Right cardiac atrium (tissue), 5 donors: ENCODE measurements around the gene ACSF3. TPM values are rescaled to one million over a fixed set of nuclear protein-coding genes. Genes with fewer than 3 reads are reported as not detected.

Source experiments
- ATAC-seq, 2 donors: fragments of 200-7000 bp; cut with Tn5 transposase; one replicate each; pipeline versions ENCODE4 v1.8.0 to v1.9.1; 2020; ENCODE audit warnings: moderate library complexity in 2 of 2, mild to moderate bottlenecking in 1 of 2
- DNase-seq, 3 donors: peaks; one replicate each; pipeline ENCODE4 v3.0.0-alpha.2; 2020
- H3K27ac ChIP-seq: one replicate; pipeline ENCODE4 v1.5.1; 2013; ENCODE audit warnings: mild to moderate bottlenecking, low read length, control low read depth, moderate library complexity
- H3K27me3 ChIP-seq: one replicate; pipeline ENCODE4 v1.6.1; 2013; ENCODE audit not compliant: control insufficient read depth, insufficient read depth
- H3K4me1 ChIP-seq: one replicate; pipeline ENCODE4 v1.6.1; 2013; ENCODE audit warnings: low read length; ENCODE audit not compliant: control insufficient read depth, insufficient read depth
- H3K4me3 ChIP-seq: one replicate; pipeline ENCODE4 v1.5.1; 2013; ENCODE audit warnings: low read length, control low read depth
- H3K9me3 ChIP-seq: one replicate; pipeline ENCODE4 v1.6.1; 2013; ENCODE audit warnings: low read length; ENCODE audit not compliant: control insufficient read depth
- WGBS: extraction: QIAGEN DNeasy Blood & Tissue Kit; methylation state at CpG from one replicate; pipeline ENCODE4 v1.1.7; 2013; 5-methylcytosine and 5-hydroxymethylcytosine counted together
- intact Hi-C, 4 donors: fragments of 100-400 bp; cut with DNase I; formaldehyde crosslinking; loops; one replicate each; pipeline versions ENCODE4 v1.11.0 to v1.14.0; 2022 to 2023
- polyA plus RNA-seq: library from polyadenylated mRNA; stranded (reverse); fragments of 200-250 nt; gene quantifications from one replicate; pipeline ENCODE4 v1.2.3, GENCODE V29; 2013
- total RNA-seq, 4 donors: library from RNA; stranded (reverse); fragmentation: NEBNext Ultra II Directional; extraction: Animal tissue kit (Norgen Biotek cat#: 25700); gene quantifications; one replicate each; pipeline ENCODE4 v1.2.1, GENCODE V29; 2021
- donor health status: healthy with polysubstance abuse.
- donor health status: DM: no; HTN: yes; CAD: no.
- donor health status: DM: no; HTN: no; CAD: no.
- donor health status: DM: no; HTN: yes; CAD: no; lungs with severe emphysema.
- donor health status: DM: yes; HTN: yes; CAD: no.

ACSF3 gene
- total and polyA plus RNA-seq, 5 donors, result 13.9 to 22.4 (median 16.4) TPM

GRCh38 chr16:89150090-89150835 is 56.6 kb downstream of the ACSF3 start:
- no peak overlapping the region for H3K4me3 ChIP-seq
- H3K27ac ChIP-seq, result no peak overlapping the region
- H3K27me3 ChIP-seq, result no peaks in the 10 kb centered on the region
- intact Hi-C loops, result no loop called here
- H3K9me3 ChIP-seq, result no peaks in the 10 kb centered on the region
- no peak for ATAC-seq
- peak in 2 of 3 donors; percentile 29 to 36 for DNase-seq
- 95% methylated on average over 18 of the region's 18 CpGs for WGBS
- peaks cover 3% of the 10 kb centered on the region for H3K4me1 ChIP-seq

DNA sequence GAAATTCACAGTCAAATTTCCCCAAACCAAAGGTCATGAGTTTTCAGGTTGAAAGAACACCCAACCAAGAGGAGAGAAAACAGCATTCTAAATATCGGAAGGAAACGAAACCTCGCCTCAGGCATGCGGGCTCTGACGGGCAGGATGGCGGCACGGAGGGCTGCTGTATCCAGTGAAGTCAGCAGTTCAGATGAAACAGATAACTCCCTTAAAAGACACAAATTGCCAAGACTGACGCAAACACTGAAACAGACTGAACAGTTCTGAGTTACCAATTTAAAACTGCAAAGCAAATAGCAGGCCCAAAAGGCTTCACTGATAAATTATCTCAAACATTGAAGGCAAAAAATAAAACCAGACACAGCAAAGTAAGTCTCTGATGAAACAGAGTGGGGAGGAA is 57.3 kb downstream of the ACSF3 start:
- H3K9me3 ChIP-seq, result no peaks in the 10 kb centered on the region
- 94% methylated on average over 8 of the region's 8 CpGs for WGBS
- DNase-seq, result no peak
- no peaks in the 10 kb centered on the region for H3K27me3 ChIP-seq
- ATAC-seq, result no peak
- H3K27ac ChIP-seq, result no peak overlapping the region
- intact Hi-C loops, result no loop called here
- peaks cover 6% of the 10 kb centered on the region for H3K4me1 ChIP-seq
- H3K4me3 ChIP-seq, result no peak overlapping the region

GRCh38 chr16:89152831-89153700 is 59.4 kb downstream of the ACSF3 start:
- WGBS, result 90% methylated on average over 41 of the region's 41 CpGs
- DNase-seq (peak; percentile 14 to 57 (median 54)), ATAC-seq (peak; percentile 2 to 3)
- no peak overlapping the region for H3K27ac ChIP-seq
- H3K9me3 ChIP-seq, result no peaks in the 10 kb centered on the region
- intact Hi-C loops, result no loop called here
- peaks cover 6% of the 10 kb centered on the region for H3K4me1 ChIP-seq
- no peak overlapping the region for H3K4me3 ChIP-seq
- no peaks in the 10 kb centered on the region for H3K27me3 ChIP-seq

DNA sequence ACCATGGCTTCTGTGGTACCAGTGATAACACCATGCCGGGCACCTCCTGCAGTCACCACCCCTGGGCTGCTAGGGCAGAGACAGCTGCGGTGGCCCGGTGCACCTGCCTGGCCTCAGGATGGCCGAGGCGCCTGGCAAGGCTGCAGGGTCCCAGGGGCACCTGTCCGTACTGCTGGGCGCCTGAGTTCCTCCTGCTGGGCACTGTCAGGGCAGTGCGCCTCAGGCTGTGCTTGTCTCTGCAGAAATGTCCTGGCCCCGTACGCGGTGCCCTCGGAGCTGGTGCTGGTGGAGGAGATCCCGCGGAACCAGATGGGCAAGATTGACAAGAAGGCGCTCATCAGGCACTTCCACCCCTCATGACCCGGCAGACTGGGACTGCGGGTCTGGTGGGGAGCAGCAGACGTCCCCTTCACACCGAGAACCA is 60.2 kb downstream of the ACSF3 start:
- intact Hi-C loops, result no loop called here
- DNase-seq (peak; percentile 12 to 61 (median 46)), ATAC-seq (peak; percentile 4 to 14)
- no peak overlapping the region for H3K4me3 ChIP-seq
- no peaks in the 10 kb centered on the region for H3K9me3 ChIP-seq
- no peak overlapping the region for H3K27ac ChIP-seq
- no peaks in the 10 kb centered on the region for H3K27me3 ChIP-seq
- WGBS, result 94% methylated on average over 19 of the region's 19 CpGs
- H3K4me1 ChIP-seq, result peaks cover 6% of the 10 kb centered on the region

- Histone ChIP-seq H3K4me1 (peaks cover 6% of the 10 kb centered on the region), H3K4me3 (no peak overlapping the region), H3K27ac (no peak overlapping the region), H3K27me3 (no peaks in the 10 kb centered on the region), H3K9me3 (no peaks in the 10 kb centered on the region)
- DNase-seq, result peak in 2 of 3 donors; percentile 69 to 71
- 63% methylated on average over 24 of the region's 24 CpGs for WGBS
- intact Hi-C loops, result no loop called here
- ATAC-seq, result peak; percentile 17 to 35
These were observed 60.9 kb downstream of the ACSF3 start for GRCh38 chr16:89154390-89155183.

- DNase-seq (peak; percentile 73 to 89 (median 88)), ATAC-seq (peak; percentile 69 to 76)
- Histone ChIP-seq H3K9me3 (no peaks in the 10 kb centered on the region), H3K27ac (no peak overlapping the region), H3K4me3 (no peak overlapping the region), H3K27me3 (no peaks in the 10 kb centered on the region), H3K4me1 (peaks cover 6% of the 10 kb centered on the region)
- 18% methylated on average over 19 of the region's 19 CpGs for WGBS
- intact Hi-C loops, result no loop called here
These were observed 61.6 kb downstream of the ACSF3 start for GRCh38 chr16:89155184-89155679.

- DNase-seq (peak in 1 of 3 donors; percentile 31), ATAC-seq (peak in 1 of 2 donors; percentile 3)
- intact Hi-C loops, result no loop called here
- H3K4me1 ChIP-seq, result peaks cover 6% of the 10 kb centered on the region
- no peaks in the 10 kb centered on the region for H3K9me3 ChIP-seq
- 57% methylated on average over 24 of the region's 24 CpGs for WGBS
- no peak overlapping the region for H3K27ac ChIP-seq
- no peak overlapping the region for H3K4me3 ChIP-seq
- no peaks in the 10 kb centered on the region for H3K27me3 ChIP-seq
These were observed 62.4 kb downstream of the ACSF3 start for GRCh38 chr16:89155851-89156739.

GRCh38 chr16:89156740-89157645 is 63.3 kb downstream of the ACSF3 start:
- peaks cover 6% of the 10 kb centered on the region for H3K4me1 ChIP-seq
- intact Hi-C loops, result no loop called here
- DNase-seq, result peak in 1 of 3 donors; percentile 41
- no peaks in the 10 kb centered on the region for H3K9me3 ChIP-seq
- ATAC-seq, result no peak
- H3K27ac ChIP-seq, result no peak overlapping the region
- 75% methylated on average over 26 of the region's 26 CpGs for WGBS
- H3K4me3 ChIP-seq, result no peak overlapping the region
- no peaks in the 10 kb centered on the region for H3K27me3 ChIP-seq

- Histone ChIP-seq H3K27me3 (no peaks in the 10 kb centered on the region), H3K9me3 (no peaks in the 10 kb centered on the region), H3K4me1 (peaks cover 6% of the 10 kb centered on the region), H3K4me3 (no peak overlapping the region), H3K27ac (no peak overlapping the region)
- DNase-seq (no peak), ATAC-seq (no peak)
- intact Hi-C loops, result no loop called here
- 94% methylated on average over 12 of the region's 12 CpGs for WGBS
These were observed 64.1 kb downstream of the ACSF3 start for GRCh38 chr16:89157778-89158177.
